ENCODE results near the gene KDM2B.

DNA sequence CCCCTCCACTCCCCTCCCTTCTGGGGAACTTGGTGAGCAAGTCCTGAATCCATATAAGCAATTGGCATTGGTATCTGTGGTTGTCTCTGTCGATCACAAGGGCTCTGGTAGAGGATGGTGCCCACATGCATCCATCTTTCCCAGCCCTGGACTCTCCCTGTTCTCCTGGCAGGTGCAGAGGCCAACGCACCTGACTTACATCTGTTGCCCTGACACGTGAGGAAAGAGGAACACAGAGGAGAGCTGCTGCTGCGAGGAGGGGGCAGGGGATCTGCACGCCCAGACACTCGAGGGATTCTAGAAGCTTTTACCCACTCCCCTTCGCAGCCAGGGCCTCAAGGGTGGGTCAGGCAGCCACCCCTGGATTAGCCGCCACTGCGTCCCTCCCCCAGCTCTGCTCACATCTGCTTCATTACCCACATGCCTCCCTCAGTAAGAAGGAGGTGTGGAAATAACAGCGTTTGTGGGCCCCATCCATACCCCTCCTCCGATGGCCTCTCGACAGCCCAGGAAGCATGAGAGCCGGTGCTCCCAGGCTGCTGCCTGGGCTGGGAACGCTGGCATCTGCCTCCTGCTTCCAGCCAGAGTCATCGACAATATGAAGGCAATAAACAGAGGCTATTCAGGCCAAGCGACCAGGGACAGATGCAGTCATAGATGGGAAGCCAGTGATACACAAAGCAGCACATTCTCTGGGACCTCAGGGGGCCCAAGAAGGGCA lies 56.5 kb downstream of the KDM2B start:
- TF ChIP-seq, protein P1, sequence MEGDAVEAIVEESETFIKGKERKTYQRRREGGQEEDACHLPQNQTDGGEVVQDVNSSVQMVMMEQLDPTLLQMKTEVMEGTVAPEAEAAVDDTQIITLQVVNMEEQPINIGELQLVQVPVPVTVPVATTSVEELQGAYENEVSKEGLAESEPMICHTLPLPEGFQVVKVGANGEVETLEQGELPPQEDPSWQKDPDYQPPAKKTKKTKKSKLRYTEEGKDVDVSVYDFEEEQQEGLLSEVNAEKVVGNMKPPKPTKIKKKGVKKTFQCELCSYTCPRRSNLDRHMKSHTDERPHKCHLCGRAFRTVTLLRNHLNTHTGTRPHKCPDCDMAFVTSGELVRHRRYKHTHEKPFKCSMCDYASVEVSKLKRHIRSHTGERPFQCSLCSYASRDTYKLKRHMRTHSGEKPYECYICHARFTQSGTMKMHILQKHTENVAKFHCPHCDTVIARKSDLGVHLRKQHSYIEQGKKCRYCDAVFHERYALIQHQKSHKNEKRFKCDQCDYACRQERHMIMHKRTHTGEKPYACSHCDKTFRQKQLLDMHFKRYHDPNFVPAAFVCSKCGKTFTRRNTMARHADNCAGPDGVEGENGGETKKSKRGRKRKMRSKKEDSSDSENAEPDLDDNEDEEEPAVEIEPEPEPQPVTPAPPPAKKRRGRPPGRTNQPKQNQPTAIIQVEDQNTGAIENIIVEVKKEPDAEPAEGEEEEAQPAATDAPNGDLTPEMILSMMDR (IDR thresholded peaks at IDR 0.05): no peak
- no peak for TF ChIP-seq POLR2A (IDR thresholded peaks at IDR 0.05)

Measured in esophagus squamous epithelium (tissue), 4 donors.